Activated T-cell treated with anti-CD3 and anti-CD28 coated beads for 48 hours (primary cell): ENCODE results near the gene TENM3.

ENCODE experiments used
- DNase-seq: peaks from one replicate; pipeline ENCODE4 v3.0.0-alpha.2; 2020; ENCODE audit warnings: low read depth

TENM3 gene

GRCh38 chr4:182688081-182688480 is 444.9 kb downstream of the TENM3 start:
- DNase-seq, result no peak

DNA sequence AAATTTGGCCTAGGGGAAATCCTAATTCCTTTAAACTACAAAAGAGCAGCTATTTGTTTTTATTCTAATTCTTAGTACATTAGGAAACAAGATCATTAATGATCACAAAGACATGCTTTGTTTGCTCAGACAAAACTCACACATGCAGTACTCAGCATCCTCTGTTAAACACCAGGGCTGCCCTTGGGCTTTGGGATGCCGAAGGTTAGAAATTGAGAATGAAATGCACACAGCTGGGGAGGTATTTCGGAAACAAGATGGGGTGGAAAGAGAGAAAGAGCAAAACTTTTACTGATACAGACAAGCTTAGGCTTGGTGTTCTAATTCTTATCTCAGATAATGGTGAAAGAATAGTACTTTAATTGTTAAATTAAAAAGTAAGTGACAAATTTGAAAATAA is 451.3 kb downstream of the TENM3 start:
- DNase-seq, result no peak

GRCh38 chr4:182695009-182695408 is 451.8 kb downstream of the TENM3 start:
- no peak for DNase-seq

- no peak for DNase-seq
Measured at GRCh38 chr4:182695842-182696241, 452.6 kb downstream of the TENM3 start.

DNA sequence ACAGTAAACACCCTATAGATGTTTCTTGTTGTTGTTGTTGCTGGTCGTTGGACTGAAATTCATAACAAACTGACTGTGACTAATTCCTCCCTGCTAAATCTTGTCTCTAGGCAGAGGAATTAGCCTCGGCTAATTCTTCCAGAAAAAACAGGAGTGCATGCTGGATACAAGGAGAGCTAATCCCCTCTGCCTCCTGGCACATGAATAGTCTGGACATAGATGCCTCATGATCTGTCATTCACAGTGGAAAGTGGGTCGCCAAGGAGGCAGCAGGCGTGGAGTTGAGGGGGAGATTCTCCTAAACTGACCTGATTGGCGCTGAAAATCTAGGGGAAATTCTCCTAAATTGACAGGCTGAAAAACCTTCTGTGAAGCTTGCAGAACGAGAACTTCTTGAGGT is 453.9 kb downstream of the TENM3 start:
- DNase-seq, result no peak

- DNase-seq, result no peak
Measured at GRCh38 chr4:182698212-182698611, 455.0 kb downstream of the TENM3 start.

- DNase-seq, result no peak
Measured at GRCh38 chr4:182699201-182699600, 456.0 kb downstream of the TENM3 start.

- DNase-seq, result no peak
Measured at GRCh38 chr4:182699795-182700194, 456.6 kb downstream of the TENM3 start.

GRCh38 chr4:182700362-182701160 is 457.4 kb downstream of the TENM3 start:
- DNase-seq, result no peak

- no peak for DNase-seq
Measured at GRCh38 chr4:182704077-182704476, 460.9 kb downstream of the TENM3 start.

- DNase-seq, result no peak
Measured at GRCh38 chr4:182704948-182705347, 461.7 kb downstream of the TENM3 start.

DNA sequence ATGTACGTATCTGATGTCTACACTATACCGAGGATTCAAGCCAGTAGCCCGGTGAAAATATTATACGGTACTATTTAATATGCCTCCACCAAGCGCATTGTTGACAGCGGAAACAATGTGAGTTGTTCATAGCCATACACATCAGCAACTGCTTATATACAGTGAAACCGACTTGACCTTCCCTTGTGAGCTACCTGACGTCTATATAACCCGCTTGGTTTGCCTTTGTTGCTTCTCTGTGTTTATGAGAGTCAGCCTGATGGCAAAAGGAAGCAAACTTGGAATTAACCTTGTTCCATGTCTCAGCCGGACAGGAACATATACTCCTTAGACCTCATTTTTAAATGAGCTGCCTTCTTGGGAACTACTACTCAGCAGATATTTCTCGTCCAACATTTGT is 462.2 kb downstream of the TENM3 start:
- DNase-seq, result no peak

DNA sequence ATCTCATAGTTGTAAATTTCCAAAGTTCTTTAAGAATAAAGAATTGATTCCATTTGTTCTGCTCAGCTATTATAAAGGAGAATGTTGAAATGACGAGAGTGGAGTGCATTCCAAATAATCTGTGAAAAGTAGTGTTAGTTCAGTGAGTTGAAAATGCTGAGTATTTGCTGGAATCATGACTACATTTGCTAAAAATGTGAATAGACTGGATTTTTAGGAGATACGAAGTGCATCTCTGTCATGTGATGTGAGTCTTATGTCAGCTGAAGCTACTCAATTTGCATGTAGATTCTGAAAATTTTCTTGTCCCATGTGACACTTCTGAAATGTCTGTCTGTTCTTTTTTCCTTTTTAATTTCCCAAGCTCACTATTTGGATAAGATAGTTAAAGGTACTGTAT is 468.0 kb downstream of the TENM3 start:
- no peak for DNase-seq

DNA sequence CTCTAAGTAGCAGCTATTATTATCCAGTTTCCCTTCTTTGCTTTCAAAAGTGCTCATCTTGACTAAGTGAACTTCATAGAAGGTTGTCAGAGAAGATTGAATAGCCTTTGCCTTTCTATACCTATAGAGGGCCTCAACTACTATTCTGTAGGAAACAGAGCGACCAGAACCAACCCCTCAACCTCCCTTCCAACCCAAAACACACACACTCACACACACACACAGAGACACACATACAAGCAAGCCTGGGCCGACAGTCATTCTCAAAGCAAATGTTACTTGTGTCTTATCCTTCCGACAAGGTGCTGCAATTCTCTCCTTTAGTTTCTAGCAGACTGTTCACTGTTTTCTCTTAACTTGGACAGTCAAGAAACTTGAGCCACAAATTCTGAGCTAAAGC is 472.3 kb downstream of the TENM3 start:
- DNase-seq, result no peak

DNA sequence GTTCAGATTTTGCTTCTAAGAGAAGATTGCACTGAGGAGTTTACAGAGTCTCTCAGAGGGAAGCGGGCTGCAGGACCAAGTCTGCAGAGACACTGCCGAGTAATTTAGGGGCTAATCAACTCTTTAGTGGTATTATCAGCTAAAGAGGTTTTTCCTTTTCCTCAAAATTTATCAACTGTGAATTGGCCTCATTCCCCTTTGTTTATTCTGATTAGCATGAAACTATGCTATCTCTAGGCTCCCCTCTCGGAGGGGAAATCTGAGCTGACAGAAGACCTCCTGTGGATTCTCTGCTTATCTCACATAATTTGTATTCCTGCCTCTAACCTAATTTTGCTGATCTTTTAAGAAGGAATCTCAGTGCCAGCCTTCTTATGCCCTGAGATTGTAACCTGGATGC is 473.0 kb downstream of the TENM3 start:
- no peak for DNase-seq

GRCh38 chr4:182717788-182718583 is 474.8 kb downstream of the TENM3 start:
- DNase-seq, result no peak

- DNase-seq, result no peak
Measured at GRCh38 chr4:182724414-182724813, 481.2 kb downstream of the TENM3 start.

- DNase-seq, result no peak
Measured at GRCh38 chr4:182729516-182729915, 486.3 kb downstream of the TENM3 start.

DNA sequence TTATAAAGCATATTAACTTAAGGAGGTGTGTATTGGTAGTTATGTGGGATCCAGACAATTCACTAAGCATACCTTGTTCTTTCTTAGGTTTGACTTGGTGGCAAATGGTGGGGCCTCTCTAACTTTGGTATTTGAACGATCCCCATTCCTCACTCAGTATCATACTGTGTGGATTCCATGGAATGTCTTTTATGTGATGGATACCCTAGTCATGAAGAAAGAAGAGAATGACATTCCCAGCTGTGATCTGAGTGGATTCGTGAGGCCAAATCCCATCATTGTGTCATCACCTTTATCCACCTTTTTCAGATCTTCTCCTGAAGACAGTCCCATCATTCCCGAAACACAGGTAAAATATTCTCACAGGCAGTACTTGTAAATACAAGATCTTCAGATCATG is 487.6 kb downstream of the TENM3 start:
- no peak for DNase-seq

GRCh38 chr4:182736207-182736606 is 493.0 kb downstream of the TENM3 start:
- no peak for DNase-seq

- DNase-seq, result no peak
Measured at GRCh38 chr4:182738283-182739047, 495.3 kb downstream of the TENM3 start.

DNA sequence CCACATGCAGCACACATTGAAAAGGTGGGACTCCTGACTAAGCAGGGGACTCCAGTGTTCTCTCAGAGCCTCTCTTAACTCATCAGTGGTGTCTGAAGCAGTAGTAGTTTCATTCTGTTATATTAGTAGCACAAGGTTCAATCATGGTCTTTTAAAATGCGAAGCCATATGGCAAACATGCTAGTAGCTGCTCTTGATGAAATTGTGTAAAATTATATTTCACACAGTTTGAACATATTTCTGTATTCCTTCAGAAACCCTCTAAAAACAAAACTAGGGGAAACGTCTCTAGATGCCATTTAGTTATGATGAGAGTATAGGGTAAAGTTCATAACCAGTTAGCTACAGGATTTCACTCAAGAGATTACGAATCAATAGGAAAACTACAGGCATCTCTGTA is 497.1 kb downstream of the TENM3 start:
- DNase-seq, result no peak

DNA sequence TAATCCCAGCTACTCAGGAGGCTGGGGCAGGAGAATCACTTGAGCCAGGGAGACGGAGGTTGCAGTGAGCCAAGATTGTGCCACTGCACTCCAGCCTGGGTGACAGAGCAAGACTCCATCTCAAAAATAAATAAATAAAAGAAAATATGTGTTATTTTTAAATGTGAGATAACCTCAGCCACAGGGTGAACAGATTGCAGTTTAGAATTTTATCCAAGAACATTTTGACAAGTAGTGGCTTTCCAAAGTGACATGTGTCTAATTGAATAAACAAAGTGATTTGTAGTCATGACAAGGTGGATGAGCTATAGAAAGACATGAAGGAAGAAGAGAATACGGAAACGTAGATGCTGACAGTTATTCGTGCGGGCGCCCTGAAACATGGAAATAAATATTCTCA is 497.9 kb downstream of the TENM3 start:
- no peak for DNase-seq
